Fibroblast of skin of right quadriceps (primary cell): ENCODE measurements around the gene INCENP.
A peak's percentile ranks its signal among the peaks of the same experiment; 100 is the strongest.

Source experiments
- DNase-seq: peaks from one replicate; pipeline ENCODE4 v3.0.0-alpha.2; 2013

Gene INCENP

DNA sequence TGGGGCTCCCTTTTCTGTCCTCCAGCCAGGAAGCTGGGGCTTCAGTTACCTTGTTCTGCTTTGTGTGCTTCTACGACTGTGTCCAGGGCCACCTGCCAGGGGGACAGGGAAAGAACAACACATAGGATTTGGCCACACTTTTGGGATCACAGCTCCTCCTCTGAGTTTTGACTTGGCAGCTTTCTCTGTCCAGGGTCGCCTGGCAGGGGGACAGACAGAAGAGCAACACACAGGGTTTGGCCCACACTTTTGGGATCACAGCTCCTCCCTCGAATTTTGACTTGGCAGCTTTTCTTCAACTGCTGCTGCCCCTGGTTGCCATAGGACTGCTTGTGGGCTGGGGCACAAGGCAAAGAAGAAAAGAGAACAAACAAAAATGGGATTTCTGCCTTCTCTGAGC lies 19.1 kb downstream of the INCENP start:
- DNase-seq = no peak

DNA sequence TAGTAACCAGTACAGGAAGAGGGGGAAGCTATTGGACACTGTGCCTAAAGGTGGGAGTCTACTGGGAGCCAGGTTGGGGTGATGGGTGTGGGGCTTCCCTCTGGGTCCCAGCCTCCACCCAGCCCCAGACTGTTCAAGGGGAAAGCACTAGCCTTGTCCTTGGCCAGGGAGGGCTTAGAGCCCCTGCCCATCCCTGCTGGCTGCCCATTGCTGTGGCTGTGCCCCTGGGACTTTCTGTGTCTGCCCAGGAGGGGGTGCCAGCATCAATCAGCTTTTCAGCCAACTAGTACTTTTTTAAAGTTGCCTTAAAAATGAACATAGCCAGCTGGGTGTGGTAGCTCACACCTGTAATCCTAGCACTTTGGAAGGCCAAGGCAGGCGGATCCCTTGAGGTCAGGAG lies 19.9 kb downstream of the INCENP start:
- no peak for DNase-seq

DNA sequence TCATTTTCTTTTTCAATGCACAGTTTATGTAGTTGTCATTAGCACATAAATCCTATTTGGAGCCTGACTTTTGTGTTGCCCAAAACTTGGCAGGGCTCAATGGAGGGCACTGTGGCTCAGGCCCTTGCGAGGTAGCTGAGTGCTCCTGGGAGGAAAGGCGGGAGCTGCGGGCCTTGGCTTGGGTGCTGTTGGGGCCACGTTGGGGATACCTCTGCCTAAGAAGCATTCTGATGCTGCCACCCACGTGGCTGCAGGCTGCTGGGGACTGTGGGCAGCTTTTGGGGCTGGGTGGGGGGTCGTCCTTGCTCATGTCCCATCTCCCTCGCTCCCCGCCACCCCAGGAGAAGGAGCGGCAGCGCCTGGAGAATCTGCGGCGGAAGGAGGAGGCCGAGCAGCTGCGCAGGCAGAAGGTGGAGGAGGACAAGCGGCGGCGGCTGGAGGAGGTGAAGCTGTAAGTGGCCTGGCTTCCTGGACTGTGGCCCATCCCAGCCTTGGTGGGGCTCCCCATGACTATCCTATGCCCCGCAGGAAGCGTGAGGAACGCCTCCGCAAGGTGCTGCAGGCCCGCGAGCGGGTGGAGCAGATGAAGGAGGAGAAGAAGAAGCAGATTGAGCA lies 20.9 kb downstream of the INCENP start:
- DNase-seq = no peak

DNA sequence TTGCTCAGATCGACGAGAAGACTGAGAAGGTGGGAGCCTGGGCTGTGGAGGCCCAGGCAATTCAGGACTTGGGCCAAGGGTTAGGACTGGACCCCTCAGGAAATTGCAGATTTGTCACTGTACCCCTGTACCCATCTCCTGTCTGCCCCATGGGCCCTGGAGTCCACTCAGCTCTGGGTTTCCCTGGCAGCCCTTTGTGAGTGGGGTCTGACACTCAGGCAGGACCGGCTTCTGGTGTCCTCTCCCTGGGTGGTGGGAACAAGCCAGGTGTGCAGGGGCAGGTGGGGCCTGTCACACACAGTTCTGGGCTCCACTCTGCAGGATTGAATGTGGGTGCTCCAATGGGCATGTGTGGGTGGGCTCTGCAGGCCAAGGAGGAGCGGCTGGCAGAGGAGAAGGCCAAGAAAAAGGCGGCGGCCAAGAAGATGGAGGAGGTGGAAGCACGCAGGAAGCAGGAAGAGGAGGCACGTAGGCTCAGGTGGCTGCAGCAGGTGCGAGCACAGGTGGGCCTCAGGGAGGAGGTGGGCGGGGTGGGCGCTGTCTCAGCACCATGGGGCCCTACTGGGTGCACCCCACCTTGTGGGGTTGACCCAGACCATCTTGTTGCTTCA lies 21.6 kb downstream of the INCENP start:
- DNase-seq = no peak

DNA sequence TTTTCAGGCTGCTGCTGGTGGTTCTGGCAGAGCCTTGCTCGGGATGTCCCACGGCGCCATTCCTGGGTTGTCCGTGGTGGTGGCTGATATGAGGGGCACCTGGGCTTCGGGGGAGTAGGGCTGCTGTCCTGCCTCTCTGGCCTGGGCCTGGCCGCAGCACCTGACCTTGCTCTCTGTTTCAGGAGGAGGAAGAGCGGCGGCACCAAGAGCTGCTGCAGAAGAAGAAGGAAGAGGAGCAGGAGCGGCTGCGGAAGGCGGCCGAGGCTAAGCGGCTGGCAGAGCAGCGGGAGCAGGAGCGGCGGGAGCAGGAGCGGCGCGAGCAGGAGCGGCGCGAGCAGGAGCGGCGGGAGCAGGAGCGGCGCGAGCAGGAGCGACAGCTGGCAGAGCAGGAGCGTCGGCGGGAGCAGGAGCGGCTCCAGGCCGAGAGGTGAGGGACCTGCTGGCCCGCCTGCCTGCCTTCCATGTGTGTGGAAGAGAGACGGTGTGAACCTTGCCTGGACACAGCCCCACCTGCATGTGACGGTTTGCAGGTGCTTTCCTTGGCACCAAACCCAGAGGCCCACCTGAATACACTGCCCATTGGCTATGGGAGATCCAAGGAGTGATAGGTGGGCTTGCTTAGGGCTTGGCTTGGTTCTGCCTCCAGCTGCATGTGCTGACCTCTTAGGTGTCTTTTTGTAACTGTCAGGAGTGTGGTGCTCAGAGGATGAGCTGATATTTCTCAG lies 22.8 kb downstream of the INCENP start:
- DNase-seq = no peak

DNA sequence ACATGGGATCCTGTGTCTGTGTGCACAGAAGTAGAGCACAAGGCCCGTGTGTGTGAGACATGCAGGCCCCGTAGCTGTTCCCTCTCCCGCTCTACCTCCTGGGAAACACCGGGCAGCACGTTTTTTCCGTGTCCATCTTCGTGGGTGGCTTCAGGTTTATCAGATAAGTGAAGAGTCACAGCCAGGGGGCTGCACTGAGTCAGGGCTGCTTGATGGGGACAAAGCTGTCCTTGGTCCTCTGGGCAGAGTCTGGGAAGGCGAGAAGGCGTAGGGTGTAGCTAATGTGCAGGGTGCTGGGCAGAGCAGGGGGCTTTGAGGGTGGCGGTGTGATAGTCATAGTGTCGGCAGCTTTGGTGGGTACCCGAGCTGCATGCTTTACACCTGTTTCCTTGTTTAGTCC lies 23.7 kb downstream of the INCENP start:
- DNase-seq = no peak

DNA sequence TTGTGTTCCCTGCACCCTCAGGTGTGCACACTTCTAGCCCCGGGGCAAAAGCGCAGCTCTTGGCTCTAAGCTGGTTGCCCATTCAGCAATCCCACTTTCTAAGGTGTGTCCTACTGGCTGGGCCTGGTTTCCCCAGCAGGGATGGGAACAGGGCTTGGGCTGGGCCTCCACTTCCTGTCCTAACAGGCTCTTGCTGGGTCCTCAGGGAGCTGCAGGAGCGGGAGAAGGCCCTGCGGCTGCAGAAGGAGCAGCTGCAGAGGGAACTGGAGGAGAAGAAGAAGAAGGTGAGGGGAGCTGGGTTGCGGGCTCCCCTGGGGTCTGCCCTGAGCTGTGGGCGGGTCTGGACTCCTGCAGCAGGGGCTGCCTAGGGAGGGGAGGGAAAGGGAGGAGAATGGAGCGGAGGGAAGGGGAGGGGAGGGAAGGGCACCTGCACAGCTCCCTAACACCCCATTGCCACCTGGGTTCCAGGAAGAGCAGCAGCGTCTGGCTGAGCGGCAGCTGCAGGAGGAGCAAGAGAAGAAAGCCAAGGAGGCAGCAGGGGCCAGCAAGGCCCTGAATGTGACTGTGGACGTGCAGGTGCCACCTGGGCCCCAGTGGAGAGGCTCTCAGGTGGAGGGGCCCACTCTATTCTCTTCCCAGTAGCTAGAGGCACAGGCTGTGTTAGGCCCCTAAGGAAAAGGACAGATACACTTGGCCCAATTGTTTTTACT lies 24.6 kb downstream of the INCENP start:
- DNase-seq = no peak

DNA sequence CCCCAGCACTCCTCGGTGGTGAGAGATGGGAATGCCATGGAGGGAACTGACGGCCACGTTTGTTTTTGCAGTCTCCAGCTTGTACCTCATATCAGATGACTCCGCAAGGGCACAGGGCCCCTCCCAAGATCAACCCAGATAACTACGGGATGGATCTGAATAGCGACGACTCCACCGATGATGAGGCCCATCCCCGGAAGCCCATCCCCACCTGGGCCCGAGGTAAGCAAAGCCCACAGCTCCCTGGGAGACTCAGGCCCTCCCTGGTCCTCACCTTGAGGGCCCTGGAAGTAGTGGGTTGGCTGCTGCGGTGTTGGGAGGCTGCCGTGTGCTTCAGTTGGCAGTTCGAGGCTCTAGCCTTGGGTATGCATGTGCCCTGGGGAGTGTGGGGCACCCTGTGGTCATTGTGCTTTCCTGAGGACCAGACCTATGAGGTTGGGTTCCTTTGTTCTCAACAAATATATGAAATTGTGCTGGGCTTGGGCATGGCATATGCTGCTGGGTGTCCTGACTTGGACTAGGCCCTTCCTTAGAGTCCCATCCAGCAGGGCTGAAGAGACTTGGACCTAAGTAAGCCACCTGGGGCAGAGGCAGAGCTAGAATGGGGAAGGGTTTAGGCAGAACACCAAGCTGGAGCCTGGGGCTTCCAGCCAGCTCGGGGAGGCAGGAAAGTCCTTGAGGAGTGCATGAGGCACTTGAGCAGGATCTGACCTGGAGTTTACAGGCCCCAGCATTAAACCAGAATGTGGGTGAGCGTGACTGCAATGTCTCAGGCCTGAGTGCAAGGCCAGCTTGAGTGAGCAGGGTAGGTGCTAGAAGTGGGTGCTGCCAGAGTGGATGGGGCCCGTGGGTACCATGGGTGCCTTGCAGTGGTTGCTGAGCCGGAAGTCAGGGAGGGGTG lies 26.4 kb downstream of the INCENP start:
- DNase-seq = no peak

DNA sequence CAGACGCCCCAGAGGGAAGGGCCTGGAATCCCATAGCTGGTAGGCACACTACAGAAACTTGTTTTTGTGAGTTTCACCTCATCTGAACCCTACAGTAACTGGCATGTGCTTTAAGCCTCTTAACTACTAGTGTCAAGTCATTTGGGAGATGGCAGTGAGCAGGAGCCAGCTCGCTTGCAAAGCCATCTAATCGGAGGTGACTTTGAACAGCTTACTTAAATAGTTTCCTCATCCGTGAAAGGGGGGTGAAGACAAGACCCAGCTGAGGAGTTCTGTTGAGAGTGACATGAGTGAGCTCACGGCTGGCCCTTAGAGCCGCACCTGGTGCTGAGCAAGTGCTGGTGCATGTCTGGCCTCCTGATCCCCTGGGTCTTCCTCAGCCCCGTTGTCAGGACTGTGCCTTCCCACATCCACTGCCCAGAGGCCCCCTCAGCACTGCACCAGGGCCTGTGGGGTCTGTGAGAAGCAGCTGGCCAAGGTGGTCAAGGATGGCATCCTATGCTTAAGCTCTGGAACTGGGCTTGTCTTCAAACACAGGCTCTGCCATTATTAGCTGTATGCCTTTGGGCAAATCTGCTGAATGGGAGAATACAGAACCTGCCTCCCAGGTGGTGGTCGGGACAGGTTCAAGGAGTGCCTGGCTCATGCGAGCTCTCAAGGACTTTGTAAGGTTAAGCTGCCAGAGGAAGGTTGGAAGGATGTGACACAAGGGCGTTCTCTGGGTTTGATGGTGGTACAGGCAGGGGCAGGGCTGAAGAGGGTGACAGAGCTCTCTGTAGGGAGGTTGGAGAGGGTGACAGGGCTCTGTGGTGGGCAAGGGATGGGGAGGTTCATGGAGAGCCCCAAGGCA lies 27.3 kb downstream of the INCENP start:
- DNase-seq = no peak

DNA sequence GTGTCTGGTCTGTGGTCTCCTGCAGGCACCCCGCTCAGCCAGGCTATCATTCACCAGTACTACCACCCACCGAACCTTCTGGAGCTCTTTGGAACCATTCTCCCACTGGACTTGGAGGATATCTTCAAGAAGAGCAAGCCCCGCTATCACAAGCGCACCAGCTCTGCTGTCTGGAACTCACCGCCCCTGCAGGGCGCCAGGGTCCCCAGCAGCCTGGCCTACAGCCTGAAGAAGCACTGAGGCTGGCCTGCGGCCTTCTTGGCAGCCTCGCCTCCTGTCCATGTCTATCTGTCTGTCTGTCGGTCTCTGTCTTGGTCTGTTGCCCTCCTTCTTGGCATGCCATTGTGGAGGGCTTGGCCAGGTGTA lies 27.9 kb downstream of the INCENP start:
- DNase-seq = no peak

DNA sequence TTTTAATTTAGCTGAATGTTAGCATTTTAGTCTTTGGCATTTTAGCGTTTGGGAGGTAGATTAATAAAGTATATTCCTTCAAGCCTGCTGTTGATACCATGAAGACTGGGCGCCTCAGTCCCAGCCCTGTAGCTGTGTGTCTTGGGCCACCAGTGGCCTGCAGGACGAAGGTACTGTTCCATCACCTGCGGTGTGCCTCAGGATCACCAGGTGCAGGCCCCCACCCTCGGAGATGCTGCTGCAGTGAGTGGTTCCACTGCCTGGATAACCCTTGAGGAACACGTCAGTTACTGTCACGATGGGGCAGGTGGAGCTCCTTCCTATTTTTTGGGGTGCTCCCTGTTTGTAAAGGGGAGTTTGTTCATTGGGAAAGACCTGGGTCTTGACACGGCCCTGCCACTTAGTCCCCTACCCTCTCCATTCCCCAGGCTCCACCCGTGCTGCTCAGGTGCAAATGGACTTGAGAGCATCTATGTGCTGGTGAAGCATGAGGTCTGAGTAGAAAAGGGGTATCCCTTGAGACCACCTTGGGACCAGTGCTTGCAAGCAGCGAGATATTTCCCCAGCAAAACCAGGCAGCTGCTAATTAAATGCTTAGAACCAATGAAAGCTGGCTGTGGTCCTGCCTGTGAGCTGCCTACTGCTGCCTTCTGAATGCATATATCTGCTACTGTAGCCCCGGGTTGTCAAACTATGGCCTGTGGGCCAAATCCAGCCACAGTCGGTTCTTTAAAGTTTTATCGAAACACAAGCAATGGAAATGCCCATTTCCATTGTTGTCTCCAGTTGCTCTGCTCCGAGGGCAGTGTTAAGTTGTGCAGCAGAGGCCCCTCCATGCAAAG lies 28.7 kb downstream of the INCENP start:
- no peak for DNase-seq

DNA sequence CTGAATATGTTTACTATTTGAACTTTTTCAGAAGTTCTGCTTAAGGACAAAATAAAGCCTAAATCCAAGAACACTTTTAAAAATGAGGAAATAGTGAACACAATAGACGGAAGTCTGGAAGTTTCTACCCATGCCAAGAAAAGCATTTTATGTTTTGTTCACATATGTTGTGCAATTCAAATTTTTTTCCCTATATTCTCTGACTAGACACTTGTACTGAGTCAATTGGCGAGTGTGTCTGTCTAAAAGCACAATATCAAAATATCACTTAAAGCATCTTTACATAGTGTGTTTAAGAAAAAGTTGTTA lies 29.2 kb downstream of the INCENP start:
- DNase-seq = no peak

DNA sequence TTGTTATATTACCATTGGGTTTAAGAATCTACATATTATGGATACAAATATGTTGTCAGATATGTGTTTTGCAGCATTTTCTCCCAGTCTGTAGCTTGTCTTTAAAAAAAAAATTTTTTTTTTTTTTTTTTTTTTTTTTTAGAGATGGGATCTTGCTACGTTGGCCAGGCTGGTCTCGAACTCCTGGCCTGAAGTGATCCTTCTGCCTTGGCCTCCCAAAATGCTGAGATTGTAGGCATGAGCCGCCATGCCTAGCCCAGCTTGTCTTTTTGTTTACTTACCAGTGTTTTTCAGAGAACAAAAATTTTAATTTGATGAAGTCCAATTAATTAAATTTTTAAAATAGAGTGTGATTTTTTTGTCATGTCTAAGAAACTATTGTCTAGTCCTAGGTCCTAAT lies 29.8 kb downstream of the INCENP start:
- DNase-seq = no peak

DNA sequence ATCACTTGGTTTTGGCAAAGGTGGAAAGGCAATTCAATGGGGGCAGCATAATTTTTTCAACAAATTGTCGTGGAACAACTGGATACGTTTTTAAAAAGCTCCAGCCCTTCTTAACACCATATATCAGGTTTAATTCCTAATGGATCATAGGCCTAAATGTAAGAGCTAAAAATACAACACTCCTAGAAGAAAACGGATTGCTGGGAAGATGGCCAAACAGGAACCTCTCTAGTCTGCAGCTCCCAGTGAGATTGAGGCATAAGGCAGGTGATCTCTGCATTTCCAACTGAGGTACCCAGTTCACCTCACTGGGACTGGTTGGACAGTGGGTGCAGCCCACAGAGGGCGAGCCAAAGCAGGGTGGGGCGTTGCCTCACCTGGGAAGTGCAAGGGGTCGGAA lies 33.8 kb downstream of the INCENP start:
- DNase-seq = no peak

DNA sequence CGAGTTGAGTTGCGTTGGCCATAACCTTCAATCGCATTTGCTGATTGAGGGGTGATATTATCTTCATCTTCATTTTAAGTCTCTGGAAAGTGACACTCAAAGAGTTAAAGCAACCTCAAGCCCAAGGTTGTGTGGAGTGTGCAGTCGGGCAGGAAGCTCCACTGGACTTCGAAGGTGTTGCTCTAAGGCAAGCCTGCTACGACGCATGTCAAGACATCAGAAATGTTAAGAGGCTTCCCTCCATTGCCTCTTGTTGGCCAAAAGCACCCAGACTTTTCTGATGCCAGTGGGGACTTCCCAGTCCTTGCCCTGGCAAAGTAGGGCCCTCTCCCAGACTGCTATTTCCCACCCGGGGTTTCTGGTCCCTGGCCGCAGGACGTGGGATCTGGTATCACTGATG lies 42.6 kb downstream of the INCENP start:
- DNase-seq = no peak

DNA sequence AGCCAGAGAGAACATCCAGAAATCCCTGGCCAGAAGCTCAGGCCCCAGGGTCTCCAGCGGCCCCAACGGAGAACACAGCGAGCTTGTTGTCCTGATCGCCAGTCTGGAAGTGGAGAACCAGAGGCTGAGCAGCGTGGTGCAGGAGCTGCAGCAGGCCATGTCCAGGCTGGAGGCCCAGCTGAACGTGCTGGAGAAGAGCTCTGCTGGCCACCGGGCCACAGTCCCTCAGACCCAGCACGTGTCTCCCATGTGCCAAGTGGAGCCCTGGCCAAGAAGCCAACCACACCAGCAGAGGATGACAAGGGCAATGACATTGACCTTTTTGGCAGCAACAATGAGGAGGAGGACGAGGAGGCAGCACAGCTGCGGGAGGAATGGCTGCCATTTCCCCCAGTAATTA lies 45.6 kb downstream of the INCENP start:
- no peak for DNase-seq

DNA sequence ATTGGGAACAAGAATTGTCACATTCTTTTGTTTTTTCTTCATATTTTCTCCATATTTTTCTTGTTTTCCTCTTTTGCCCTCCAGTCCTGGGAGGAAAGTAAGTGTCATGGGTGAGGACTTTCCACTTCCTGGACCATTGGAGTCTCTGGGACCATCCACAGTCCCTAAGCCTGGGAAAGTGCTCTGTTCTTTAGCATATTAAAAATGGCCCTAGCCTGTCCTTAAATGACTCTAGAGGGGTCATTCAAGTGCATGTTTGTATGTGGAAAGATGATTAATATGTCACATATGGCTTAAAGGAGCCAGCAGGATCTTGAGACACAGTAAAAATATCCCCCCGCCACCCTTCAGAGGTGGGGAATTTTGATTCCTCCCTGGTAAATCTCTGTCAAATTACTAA lies 46.1 kb downstream of the INCENP start:
- no peak for DNase-seq

DNA sequence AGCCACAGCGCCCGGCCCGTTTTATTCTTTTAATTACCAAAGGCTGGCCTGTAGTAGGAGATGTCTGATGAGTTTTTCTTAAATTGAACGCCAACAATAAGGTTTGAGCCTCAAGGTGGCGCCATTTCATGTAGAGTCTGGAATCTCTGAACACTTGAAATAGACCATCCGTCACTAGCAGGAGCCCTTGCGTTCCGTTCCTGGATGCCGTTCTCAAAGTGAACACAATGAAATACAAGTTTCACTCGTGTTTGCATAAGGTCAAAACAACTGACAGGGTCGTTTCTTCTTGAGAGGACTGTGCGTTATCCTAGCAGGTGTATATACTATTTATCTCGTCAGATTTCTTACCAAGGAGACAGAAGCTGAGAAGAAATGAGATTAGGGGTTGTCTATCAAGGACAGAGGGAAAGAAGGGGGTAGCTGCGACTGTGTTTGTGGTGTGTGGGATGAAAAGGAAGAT lies 47.5 kb downstream of the INCENP start:
- DNase-seq = peak; percentile 60

DNA sequence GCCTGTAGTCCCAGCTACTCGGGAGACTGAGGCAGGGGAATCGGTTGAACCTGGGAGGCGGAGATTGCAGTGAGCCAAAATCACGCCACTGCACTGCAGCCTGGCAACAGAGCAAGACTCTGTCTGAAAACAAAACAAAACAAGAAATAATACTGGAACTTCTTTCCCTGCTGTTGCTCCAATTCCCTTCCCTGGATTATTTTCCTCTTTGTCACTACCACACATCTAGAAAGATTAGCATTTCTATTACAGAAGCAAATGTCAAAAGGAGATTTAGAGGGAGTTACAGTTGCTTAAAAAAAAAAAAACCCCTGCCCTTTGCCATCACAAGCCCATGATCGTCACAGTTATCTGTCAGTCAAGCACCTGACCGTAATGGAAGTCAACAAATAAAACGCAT lies 48.5 kb downstream of the INCENP start:
- no peak for DNase-seq

DNA sequence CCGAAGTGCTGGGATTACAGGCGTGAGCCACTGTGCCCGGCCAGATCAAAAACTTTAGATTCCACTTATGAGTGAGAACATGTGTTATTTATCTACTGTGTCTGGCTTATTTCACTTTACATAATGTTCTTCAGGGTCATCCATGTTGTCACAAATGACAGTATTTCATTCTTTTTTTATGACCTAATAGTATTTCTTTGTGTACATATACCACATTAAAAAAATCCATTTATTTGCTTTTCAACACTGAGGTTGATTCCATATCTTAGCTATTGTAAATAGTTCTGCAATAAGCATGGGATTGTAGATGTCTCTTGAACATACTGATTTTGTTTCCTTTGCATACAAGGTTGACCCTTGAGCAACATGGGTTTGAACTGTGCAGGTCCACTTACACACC lies 53.0 kb downstream of the INCENP start:
- no peak for DNase-seq

DNA sequence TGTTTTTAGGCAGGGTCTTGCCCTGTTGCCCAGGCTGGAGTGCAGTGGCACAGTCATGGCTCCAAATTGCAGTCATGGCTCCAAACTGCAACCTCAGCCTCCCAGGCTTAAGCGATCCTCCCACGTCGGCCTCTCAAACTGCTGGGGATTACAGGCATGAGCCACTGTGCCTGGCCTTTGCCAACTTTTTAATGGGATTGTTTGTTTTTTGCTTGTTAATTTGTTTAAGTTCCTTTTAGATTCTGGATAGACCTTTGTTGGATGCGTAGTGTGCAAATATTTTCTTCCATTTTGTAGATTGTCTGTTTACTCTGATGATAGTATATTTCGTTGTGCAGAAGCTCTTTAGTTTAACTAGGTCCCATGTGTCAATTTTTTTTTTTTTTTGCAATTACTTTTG lies 56.2 kb downstream of the INCENP start:
- no peak for DNase-seq
